CD4-positive, alpha-beta T cell treated with Interleukin-10 for 1 hour (primary cell): ENCODE data around the gene PPL.

Experiments
- DNase-seq: peaks from one replicate; pipeline ENCODE4 v3.0.0-alpha.2; 2020

PPL gene

DNA sequence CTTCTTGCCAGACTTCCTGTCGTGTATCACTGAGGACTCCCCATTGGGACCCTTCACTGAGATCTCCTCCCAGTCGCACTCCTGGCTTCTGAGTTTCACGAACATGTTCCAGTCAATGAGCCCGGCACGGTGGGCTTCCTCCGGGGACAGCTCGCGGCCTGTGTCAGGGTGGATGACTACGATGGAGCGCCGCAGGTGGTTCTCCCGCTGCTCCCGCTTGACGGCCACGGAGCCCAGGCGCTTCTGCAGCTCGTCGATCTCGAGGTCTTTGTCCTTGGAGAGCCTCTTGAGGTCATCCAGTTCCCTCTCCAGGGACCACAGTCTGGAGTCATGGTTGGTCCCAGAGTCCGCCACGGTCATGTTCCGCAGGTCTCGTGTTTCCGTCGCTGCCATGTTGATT lies 53.4 kb downstream of the PPL start:
- no peak for DNase-seq

GRCh38 chr16:4882633-4883285 lies 54.2 kb downstream of the PPL start:
- no peak for DNase-seq

DNA sequence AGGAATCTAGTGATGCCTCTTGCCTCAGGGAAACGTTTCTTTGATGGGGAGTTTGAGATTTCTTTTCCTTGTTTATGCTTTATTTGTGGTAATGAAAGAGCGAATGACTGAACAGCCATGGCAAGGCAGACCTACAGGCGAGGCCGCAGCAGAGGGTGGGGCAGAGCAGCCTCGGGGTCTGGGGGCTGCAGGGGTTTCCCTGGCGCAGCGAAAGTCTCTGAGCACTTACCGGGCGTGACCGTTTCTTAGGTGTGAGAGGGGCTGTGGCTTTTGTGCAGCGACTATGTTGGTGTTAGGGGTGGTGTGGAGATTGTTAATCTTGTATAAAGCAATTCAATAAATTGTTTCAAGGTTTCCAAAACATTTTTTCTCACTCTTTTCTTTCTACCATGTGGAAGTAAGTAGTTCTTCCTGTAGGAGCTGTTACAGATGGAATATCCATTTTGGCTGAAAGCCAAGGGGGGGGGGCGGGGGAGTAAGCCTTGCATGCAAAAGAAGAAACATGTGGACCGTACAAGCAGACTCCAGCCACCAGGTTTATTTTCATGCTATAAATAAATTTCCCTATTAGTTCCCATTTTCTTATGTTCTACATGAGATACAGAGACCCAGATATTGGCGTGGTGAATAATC lies 54.8 kb downstream of the PPL start:
- no peak for DNase-seq

- DNase-seq, result no peak
These were observed 56.9 kb downstream of the PPL start for GRCh38 chr16:4880006-4880580.

DNA sequence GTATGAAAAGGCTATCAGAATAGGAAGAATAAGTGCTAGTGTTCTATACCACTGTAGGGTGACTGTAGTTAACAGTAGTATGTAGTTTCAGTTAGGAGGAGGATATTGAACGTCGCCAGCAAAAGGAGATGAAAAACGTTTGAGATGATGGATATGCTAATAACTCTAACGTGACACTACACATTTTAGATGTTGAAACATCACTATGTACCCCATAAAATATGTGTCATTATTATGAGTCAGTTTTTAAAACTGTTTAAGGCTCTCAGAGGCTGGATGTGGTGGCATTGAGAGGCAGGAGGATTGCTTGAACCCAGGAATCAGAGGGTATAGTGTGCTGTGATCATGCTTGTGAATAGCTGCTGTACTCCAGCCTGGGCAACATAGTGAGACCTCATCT lies 57.9 kb downstream of the PPL start:
- DNase-seq, result no peak

- no peak for DNase-seq
These were observed 59.6 kb downstream of the PPL start for GRCh38 chr16:4877380-4877685.

DNA sequence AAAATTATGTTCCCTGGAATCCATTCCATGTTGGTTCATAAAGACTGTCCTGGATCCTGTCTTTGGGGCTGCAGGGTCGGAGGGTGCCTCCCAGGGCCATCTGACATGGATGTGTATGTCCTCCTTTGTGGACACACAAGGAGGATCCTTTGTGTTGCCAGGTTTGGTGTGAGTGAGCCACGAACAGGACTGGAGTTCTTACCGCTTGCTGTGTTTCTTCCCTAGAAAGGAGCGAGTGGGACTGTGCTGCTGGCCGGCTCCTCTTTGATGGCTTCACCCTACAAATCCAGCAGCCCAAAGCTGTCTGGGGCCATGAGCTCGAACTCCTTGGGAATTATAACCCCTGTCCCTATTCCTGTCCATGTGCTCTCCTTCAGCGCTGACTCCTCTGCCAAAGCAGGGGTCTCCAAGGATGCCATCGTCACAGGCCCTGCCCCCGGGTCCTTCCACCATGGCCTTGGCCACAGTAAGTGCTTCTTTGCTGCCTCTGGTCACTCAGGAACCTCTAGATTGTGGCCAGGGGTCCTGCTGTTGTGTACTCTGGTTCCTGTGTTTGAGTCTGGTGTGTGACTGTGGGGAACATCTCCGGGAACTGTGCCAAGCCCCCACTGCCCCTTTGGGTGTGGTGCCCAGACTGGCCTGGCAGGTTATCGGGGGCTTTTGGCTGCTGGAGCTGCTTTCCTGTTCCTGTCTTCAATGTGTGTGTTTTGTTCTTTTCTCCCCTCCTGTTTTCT lies 60.1 kb downstream of the PPL start:
- no peak for DNase-seq

DNA sequence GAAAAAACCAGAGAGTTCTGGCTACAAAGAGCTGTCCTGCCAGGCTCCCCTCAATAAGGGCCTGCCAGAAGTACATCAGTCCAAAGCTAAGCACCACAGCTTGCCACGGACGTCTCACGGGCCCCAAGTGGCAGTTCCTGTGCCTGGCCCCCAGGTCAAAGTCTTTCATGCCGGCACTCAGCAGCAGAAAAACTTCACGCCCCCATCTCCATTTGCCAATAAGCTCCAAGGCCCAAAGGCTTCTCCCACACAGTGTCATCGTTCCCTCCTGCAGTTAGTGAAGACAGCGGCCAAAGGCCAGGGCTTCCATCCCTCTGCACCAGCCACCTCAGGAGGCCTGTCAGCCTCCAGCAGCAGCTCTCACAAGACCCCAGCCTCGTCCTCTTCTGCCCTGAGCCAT lies 62.3 kb downstream of the PPL start:
- DNase-seq, result no peak

GRCh38 chr16:4873091-4873490 lies 63.9 kb downstream of the PPL start:
- DNase-seq, result no peak

- DNase-seq, result no peak
These were observed 65.9 kb downstream of the PPL start for GRCh38 chr16:4871071-4871470.

- no peak for DNase-seq
These were observed 66.7 kb downstream of the PPL start for GRCh38 chr16:4870138-4870671.

GRCh38 chr16:4869147-4869805 lies 67.7 kb downstream of the PPL start:
- no peak for DNase-seq

DNA sequence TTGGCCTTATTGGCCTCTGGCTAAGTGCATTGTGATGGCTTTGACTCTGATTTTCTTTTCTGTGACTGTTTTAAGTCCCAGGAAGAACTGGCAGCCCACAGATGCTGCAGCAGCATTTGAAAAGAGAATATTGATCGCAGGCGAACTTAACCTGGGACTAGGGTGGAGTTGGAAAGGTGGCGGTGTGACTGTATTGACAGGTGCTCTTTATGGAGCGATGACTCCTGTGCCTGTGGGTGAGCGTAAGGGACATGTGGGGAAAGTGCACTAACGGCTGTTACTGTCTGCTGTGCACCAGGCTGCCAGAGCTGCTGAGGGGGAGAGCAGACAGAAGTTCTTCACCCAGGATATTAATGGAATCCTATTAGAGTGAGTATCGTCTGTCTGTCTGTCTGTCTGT lies 68.4 kb downstream of the PPL start:
- DNase-seq, result no peak

DNA sequence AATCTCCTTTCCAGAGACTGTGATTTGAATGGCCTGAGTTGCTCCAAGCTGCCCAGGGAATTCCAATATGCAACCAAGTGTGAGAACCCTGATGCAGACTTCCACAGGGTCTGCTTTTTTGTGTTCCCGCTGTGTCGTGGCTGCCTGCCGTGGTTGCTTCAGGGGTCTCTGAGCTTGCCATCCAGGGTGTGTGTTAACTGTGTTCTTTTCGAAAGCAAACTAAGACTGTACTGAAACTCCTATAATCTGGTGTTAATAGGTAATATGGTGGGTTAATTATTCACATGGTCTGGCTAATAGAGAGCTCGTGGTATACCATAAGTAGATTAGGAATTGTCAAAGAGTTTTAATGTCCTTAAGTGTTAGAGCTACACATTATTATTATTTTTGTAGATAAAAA lies 68.9 kb downstream of the PPL start:
- DNase-seq, result no peak

DNA sequence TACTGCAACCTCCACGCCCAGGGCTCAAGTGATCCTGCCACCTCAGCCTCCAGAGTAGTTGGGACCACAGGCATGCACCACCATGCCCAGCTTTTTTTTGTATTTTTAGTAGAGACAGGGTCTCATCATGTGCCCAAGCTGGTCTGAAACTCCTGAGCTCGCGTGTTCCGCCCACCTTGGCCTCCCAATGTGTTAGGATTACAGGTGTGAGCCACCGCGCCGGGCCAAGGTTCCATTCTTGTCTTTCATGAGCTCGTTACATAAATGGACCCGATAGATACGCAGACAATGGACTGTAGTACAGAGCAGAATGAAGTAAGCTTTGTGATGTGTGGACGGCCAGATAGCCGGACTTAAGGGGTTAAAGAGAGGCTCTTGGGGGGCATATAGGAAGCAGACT lies 70.4 kb downstream of the PPL start:
- DNase-seq, result no peak

DNA sequence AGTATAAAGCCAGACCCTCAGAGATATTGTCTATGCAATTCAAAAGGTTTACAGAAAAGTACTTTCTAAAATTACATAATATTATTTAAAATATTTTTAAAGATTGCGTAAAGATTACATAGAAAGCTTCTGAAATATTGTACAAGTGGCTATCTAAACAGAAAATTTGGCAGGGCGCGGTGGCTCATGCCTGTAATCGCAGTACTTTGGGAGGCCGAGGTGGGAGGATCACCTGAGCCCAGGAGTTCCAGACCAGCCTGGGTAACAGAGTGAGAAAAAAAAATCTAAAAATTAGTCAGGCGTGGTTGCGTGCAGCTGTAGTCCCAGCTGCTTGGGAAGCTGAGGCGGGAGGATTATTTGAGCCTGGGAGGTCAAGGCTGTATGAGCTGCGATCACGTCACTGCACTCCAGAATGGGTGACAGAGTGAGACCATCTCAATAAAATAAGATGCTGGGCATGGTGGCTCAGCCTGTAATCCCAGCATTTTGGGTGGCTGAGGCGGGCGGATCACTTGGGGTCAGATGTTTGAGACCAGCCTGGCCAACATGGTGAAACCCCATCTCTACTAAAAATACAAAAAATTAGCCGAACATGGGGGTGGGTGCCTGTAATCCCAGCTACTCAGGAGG lies 71.6 kb downstream of the PPL start:
- DNase-seq, result no peak

DNA sequence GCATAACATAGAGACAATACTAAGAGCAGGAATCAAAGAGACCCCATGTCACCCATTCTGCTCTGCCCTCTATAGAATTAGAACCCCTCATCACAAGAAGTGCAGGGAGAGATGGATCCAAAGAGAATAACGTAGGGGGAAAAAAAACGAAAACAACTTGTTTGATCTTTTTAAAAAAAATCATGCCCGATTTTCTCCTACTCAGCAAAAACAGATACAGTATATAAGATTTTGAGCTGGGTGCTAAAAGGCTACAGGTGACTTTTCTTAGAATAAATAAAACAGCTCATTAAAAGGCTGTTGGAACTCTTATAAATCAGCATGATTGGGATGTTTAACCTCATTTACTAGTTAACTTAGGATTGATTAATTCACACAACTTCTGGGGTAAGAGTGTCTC lies 72.2 kb downstream of the PPL start:
- no peak for DNase-seq

- DNase-seq, result no peak
These were observed 74.3 kb downstream of the PPL start for GRCh38 chr16:4862639-4863038.

GRCh38 chr16:4860727-4861342 lies 76.1 kb downstream of the PPL start:
- DNase-seq, result no peak

- no peak for DNase-seq
These were observed 77.1 kb downstream of the PPL start for GRCh38 chr16:4859900-4860255.

- no peak for DNase-seq
These were observed 77.6 kb downstream of the PPL start for GRCh38 chr16:4859190-4859899.

GRCh38 chr16:4855804-4856203 lies 81.1 kb downstream of the PPL start:
- no peak for DNase-seq
